Smooth muscle cell (in vitro differentiated cells): ENCODE results near the gene SCIN. TPM values are rescaled to one million over a fixed set of nuclear protein-coding genes. Genes with fewer than 3 reads are reported as not detected.

ENCODE experiments used
- DNase-seq: peaks from one replicate; lab custom pipeline; 2025; ENCODE audit not compliant: unreplicated experiment; lab: John Stamatoyannopoulos, UW
- H2AFZ ChIP-seq: fragments of 200-600 bp; sonication (generic); 2 replicates; pipeline ENCODE4 v1.6.0; 2016; ENCODE audit warnings: antibody characterized with exemption, low read depth, mild to moderate bottlenecking
- H3F3A ChIP-seq: fragments of 200-600 bp; sonication (generic); 2 replicates; pipeline ENCODE4 v1.6.0; 2017; ENCODE audit warnings: antibody characterized with exemption, low read depth
- H3K27ac ChIP-seq: fragments of 200-600 bp; sonication (generic); 2 replicates; pipeline ENCODE4 v1.5.1; 2016; ENCODE audit warnings: low read depth, mild to moderate bottlenecking
- H3K27me3 ChIP-seq: fragments of 200-600 bp; sonication (generic); 2 replicates; pipeline ENCODE4 v1.6.1; 2016; ENCODE audit warnings: low read depth, mild to moderate bottlenecking
- H3K36me3 ChIP-seq: fragments of 200-600 bp; sonication (generic); 2 replicates; pipeline ENCODE4 v1.5.1; 2016; ENCODE audit warnings: low read depth
- H3K4me1 ChIP-seq: fragments of 200-600 bp; sonication (generic); 2 replicates; pipeline ENCODE4 v1.5.1; 2016; ENCODE audit warnings: low read depth
- H3K4me2 ChIP-seq: fragments of 200-600 bp; sonication (generic); 2 replicates; pipeline ENCODE4 v1.6.0; 2016; ENCODE audit warnings: mild to moderate bottlenecking
- H3K4me3 ChIP-seq: fragments of 200-600 bp; sonication (generic); 2 replicates; pipeline ENCODE4 v1.5.1; 2016; ENCODE audit warnings: mild to moderate bottlenecking
- H3K79me2 ChIP-seq: fragments of 200-600 bp; sonication (generic); 2 replicates; pipeline ENCODE4 v1.6.0; 2016; ENCODE audit warnings: low read depth, mild to moderate bottlenecking
- H3K9ac ChIP-seq: fragments of 200-600 bp; sonication (generic); 2 replicates; pipeline ENCODE4 v1.6.0; 2016; ENCODE audit warnings: low read depth
- H3K9me3 ChIP-seq: fragments of 200-600 bp; sonication (generic); replicated peaks from 2 replicates; pipeline ENCODE4 v1.5.1; 2016; ENCODE audit warnings: low read depth
- H4K20me1 ChIP-seq: fragments of 200-600 bp; sonication (generic); 2 replicates; pipeline ENCODE4 v1.6.0; 2016; ENCODE audit warnings: low read depth
- WGBS: methylation state at CpG from one replicate; pipeline ENCODE4 v1.1.7; 2016; ENCODE audit warnings: low lambda C conversion rate; 5-methylcytosine and 5-hydroxymethylcytosine counted together
- polyA plus RNA-seq: library from polyadenylated mRNA; unstranded; fragments of >200 nt; fragmentation: Nextera tagmentation; extraction: Ambion mirVana; gene quantifications from 2 replicates; pipeline ENCODE4 v1.2.1, GENCODE V29; 2016
- total RNA-seq: library from RNA; depleted of rRNA; stranded (reverse); fragments of >200 nt; gene quantifications from 2 replicates; pipeline ENCODE4 v1.2.3, GENCODE V29; 2014
- TF ChIP-seq, protein P1 (sequence below): fragments of 200-600 bp; sonication (generic); IDR thresholded peaks from 2 replicates; pipeline ENCODE4 v1.5.1; 2017; ENCODE audit warnings: borderline replicate concordance, mild to moderate bottlenecking, antibody characterized with exemption; ENCODE audit not compliant: insufficient read depth, poor library complexity, severe bottlenecking

Gene SCIN
- total and polyA plus RNA-seq, 2 experiments from 2014 or later, result 0.31 TPM

DNA sequence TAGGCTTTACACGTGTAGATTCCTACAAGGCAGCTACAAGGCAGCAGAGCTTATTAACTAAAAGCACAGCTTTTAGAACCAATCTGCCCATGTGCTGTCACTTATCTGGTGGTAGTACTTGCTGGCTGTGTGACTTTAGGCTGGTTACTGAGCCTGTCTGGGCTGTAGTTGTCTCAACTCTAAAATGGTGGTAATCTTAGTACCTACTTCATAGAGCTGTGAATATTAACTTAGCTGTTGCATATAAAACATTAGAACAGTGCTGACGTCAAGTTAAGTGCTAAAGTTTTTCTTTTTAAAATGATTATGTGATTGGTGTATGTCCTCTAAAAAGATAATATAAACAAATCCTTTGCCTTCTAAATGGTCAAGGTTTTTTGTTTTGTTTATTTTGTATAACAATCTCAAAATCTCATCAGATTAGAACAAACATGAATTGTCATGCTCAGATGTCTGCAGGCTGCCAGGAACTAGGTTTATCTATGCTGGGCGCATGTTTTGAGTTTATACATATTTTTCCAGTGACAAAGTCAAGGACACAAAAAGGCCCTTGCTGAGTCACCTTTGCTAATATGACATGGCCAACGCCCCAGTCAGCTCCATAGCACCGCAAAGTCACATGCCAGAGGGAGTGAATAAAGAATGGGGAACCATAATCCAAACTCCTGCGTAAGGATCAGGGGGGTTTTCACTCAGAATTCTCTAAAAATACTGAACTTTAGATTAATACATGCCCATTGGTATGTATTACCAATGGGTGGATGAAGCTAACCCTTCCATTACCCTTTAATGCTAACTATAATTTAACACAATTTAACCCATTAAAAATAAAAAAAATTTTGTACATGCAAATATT lies 77.1 kb downstream of the SCIN start:
- H3K9me3 ChIP-seq, result no peaks in the 10 kb centered on the region
- H4K20me1 ChIP-seq, result no peaks in the 10 kb centered on the region
- no peaks in the 10 kb centered on the region for H3K36me3 ChIP-seq
- DNase-seq, result no peak
- peak overlapping the region; percentile 12 for H3K4me2 ChIP-seq
- peak overlapping the region; percentile 53 for H2AFZ ChIP-seq
- WGBS, result 36% methylated on average over 6 of the region's 6 CpGs
- H3K27me3 ChIP-seq, result no peaks in the 10 kb centered on the region
- peak overlapping the region; percentile 90 for H3K27ac ChIP-seq
- H3K4me3 ChIP-seq, result no peak overlapping the region
- peaks cover 6% of the 10 kb centered on the region for H3K4me1 ChIP-seq
- peaks cover 4% of the 10 kb centered on the region for H3F3A ChIP-seq
- H3K79me2 ChIP-seq, result no peaks in the 10 kb centered on the region
- H3K9ac ChIP-seq, result peak overlapping the region; percentile 54
- TF ChIP-seq, protein P1, sequence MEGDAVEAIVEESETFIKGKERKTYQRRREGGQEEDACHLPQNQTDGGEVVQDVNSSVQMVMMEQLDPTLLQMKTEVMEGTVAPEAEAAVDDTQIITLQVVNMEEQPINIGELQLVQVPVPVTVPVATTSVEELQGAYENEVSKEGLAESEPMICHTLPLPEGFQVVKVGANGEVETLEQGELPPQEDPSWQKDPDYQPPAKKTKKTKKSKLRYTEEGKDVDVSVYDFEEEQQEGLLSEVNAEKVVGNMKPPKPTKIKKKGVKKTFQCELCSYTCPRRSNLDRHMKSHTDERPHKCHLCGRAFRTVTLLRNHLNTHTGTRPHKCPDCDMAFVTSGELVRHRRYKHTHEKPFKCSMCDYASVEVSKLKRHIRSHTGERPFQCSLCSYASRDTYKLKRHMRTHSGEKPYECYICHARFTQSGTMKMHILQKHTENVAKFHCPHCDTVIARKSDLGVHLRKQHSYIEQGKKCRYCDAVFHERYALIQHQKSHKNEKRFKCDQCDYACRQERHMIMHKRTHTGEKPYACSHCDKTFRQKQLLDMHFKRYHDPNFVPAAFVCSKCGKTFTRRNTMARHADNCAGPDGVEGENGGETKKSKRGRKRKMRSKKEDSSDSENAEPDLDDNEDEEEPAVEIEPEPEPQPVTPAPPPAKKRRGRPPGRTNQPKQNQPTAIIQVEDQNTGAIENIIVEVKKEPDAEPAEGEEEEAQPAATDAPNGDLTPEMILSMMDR, result no peak

DNA sequence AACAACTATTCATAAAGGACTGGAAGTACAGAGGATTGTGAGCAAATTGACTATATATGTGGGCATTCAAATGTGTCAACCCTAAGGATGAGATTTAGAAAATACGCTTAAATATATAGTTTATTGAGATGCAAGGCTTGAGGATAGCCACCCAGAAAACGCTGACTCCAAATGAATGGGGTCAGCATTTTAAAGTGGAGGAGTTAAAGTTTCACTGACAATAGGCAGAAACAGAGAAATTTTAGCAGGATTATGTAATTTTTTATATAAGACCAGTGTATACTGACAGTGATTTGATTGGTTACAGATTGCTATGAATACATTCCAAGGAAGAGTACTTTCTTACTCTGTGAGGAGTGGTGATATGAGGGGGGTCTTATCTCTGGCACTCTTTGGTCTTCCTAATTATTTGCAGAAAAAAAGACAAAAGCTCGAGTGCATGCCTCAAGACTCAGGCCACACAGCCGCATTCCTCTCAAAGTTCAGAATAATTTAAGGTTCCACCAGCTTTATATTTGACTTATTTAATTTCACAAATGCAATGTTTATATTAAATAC lies 78.3 kb downstream of the SCIN start:
- no peak overlapping the region for H2AFZ ChIP-seq
- 70% methylated on average over 4 of the region's 4 CpGs for WGBS
- H3K79me2 ChIP-seq, result no peaks in the 10 kb centered on the region
- H3K9ac ChIP-seq, result no peak overlapping the region
- TF ChIP-seq, protein P1, result no peak
- no peaks in the 10 kb centered on the region for H3K27me3 ChIP-seq
- no peak overlapping the region for H3K4me3 ChIP-seq
- H4K20me1 ChIP-seq, result no peaks in the 10 kb centered on the region
- no peak for DNase-seq
- peaks cover 6% of the 10 kb centered on the region for H3K4me1 ChIP-seq
- H3K4me2 ChIP-seq, result no peak overlapping the region
- H3K36me3 ChIP-seq, result no peaks in the 10 kb centered on the region
- peaks cover 4% of the 10 kb centered on the region for H3F3A ChIP-seq
- H3K9me3 ChIP-seq, result no peaks in the 10 kb centered on the region
- peak overlapping the region; percentile 90 for H3K27ac ChIP-seq

DNA sequence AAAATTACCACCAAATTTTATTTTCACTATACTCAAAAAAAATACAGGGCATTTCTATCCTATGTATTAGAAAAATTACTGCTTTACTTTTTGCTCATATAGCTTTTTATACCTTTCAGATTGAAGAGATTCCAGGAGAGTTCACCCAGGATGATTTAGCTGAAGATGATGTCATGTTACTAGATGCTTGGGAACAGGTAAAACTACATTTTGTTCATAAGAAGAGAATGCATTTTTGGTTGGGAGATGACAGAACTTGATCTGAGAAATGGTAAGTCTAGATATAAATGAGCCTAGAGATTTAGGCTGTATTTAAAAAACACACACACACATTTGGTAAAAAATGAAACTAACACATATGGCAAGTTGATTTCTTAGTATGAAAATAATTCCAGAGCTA lies 78.8 kb downstream of the SCIN start:
- Histone ChIP-seq H3K36me3 (no peaks in the 10 kb centered on the region), H3K9me3 (no peaks in the 10 kb centered on the region), H3K79me2 (no peaks in the 10 kb centered on the region), H3F3A (peaks cover 4% of the 10 kb centered on the region), H3K4me2 (no peak overlapping the region), H3K9ac (no peak overlapping the region), H3K27ac (peak overlapping the region; percentile 90), H3K4me1 (peaks cover 6% of the 10 kb centered on the region), H3K27me3 (no peaks in the 10 kb centered on the region), H2AFZ (no peak overlapping the region), H3K4me3 (no peak overlapping the region), H4K20me1 (no peaks in the 10 kb centered on the region)
- DNase-seq, result no peak
- TF ChIP-seq, protein P1, result no peak
